Adrenal gland (tissue), 12 donors: ENCODE measurements around the gene CGNL1. TPM values are rescaled to one million over a fixed set of nuclear protein-coding genes. Genes with fewer than 3 reads are reported as not detected.

Experiments
- DNase-seq, 7 donors: peaks; one replicate each; pipeline ENCODE4 v3.0.0-alpha.2; 2019 to 2020
- H3K27ac ChIP-seq, 5 donors: fragments of 200-600 bp; sonication (generic) in 4 of 5; 1 replicate in 3 of 5; 2 replicates in 2 of 5; pipeline versions ENCODE4 v1.5.1 to v1.8.0; 2016 to 2020; ENCODE audit warnings: mild to moderate bottlenecking in 1 of 5
- H3K27me3 ChIP-seq: fragments of 200-600 bp; 2 replicates; pipeline ENCODE4 v1.8.0; 2021
- H3K36me3 ChIP-seq, 2 donors: fragments of 200-600 bp; replicated peaks in 1 of 2; 1 replicate in 1 of 2; 2 replicates in 1 of 2; pipeline versions ENCODE4 v1.5.1 to v1.8.0; 2018 to 2022
- H3K4me1 ChIP-seq, 2 donors: fragments of 200-600 bp; replicated peaks in 1 of 2; 1 replicate in 1 of 2; 2 replicates in 1 of 2; pipeline versions ENCODE4 v1.5.1 to v1.8.0; 2018 to 2021
- H3K4me3 ChIP-seq, 4 donors: fragments of 200-600 bp; sonication (generic) in 3 of 4; one replicate each; pipeline ENCODE4 v1.5.1; 2016 to 2018
- H3K9me3 ChIP-seq, 3 donors: fragments of 200-600 bp; sonication (generic) in 1 of 3; replicated peaks in 1 of 3; 1 replicate in 2 of 3; 2 replicates in 1 of 3; pipeline versions ENCODE4 v1.5.1 to v1.8.0; 2016 to 2021
- CTCF ChIP-seq, 6 experiments: fragments of 450-650 bp in 4 of 6; fragments of 200-600 bp in 2 of 6; sonication (generic) in 1 of 6; IDR thresholded peaks; 1 replicate in 5 of 6; 2 replicates in 1 of 6; pipeline versions ENCODE4 v1.5.1 to v1.8.0; 2016 to 2021; ENCODE audit warnings: antibody characterized with exemption in 6 of 6, mild to moderate bottlenecking in 2 of 6, moderate library complexity in 1 of 6
- POLR2A ChIP-seq, 2 donors: fragments of 450-650 bp; IDR thresholded peaks; one replicate each; pipeline ENCODE4 v1.6.1; 2017; ENCODE audit warnings: antibody characterized with exemption in 2 of 2, mild to moderate bottlenecking in 2 of 2, moderate library complexity in 1 of 2
- WGBS, 4 donors: extraction: QIAGEN DNeasy Blood & Tissue Kit in 2 of 4; methylation state at CpG; one replicate each; pipeline versions ENCODE4 v1.1.5 to v1.1.7; 2013 to 2017; 5-methylcytosine and 5-hydroxymethylcytosine counted together
- intact Hi-C, 2 donors: fragments of 100-400 bp; cut with DNase I; formaldehyde crosslinking; loops; one replicate each; pipeline versions ENCODE4 v1.14.1 to v1.15.0; 2022 to 2023
- polyA plus RNA-seq, 3 donors: library from polyadenylated mRNA; stranded (reverse); fragments of 200-250 nt in 2 of 3; fragments of 350-450 nt in 1 of 3; fragmentation: Illumina TruSeq in 1 of 3; extraction: RNeasy Lipid Tissue Mini Kit (QIAGEN cat#74804) in 1 of 3; gene quantifications; one replicate each; pipeline ENCODE4 v1.2.3, GENCODE V29; 2013 to 2014
- total RNA-seq, 9 donors: library from RNA; depleted of rRNA in 4 of 9; stranded (reverse); fragments of >200 nt in 4 of 9; fragments of 120-200 nt in 1 of 9; fragmentation: NEBNext Ultra II Directional in 1 of 9; extraction: Animal tissue kit (Norgen Biotek cat#: 25700) in 1 of 9; gene quantifications; one replicate each; pipeline versions ENCODE4 v1.1.0 to v1.2.4, GENCODE V29; 2013 to 2023
- donor health status: healthy with polysubstance abuse.
- donor health status: Bipolar disorder and iron deficiency.
- donor health status: DM: yes; HTN: yes; CAD: no.
- donor health status: DM: no; HTN: no; CAD: no.
- donor health status: DM: no; HTN: no; CAD: no.
- donor health status: DM: yes; HTN: yes; CAD: no.

The CGNL1 gene
- total and polyA plus RNA-seq, 12 donors: 5.2 to 49.5 (median 22.0) TPM

- WGBS, 4 donors: 18 to 22% (median 19%) methylated on average over 9 of the region's 9 CpGs
- H3K4me3 ChIP-seq: no peak overlapping the region
- no peaks in the 10 kb centered on the region for H3K27me3 ChIP-seq
These were observed 184.9 kb downstream of the CGNL1 start for GRCh38 chr15:57561041-57561711.

GRCh38 chr15:57562196-57562769 lies 186.0 kb downstream of the CGNL1 start:
- intact Hi-C loops: loop anchor here in 1 of 2 donors (5.0 kb wide), 1 partner anchor 50 kb away; no protein-coding TSS in a partner anchor
- H3K9me3 ChIP-seq: no peaks in the 10 kb centered on the region
- no peaks in the 10 kb centered on the region for H3K27me3 ChIP-seq
- no peaks in the 10 kb centered on the region for H3K36me3 ChIP-seq
- DNase-seq: peak in 6 of 7 donors; percentile 27 to 86 (median 59)
- TF ChIP-seq POLR2A (IDR thresholded peaks at IDR 0.05) (no peak), CTCF (IDR thresholded peaks at IDR 0.05) (no peak)
- H3K4me3 ChIP-seq: no peak overlapping the region
- H3K27ac ChIP-seq: peak overlapping the region; percentile 61 to 88 (median 83)
- peaks cover 3 to 27% of the 10 kb centered on the region in 2 donors for H3K4me1 ChIP-seq
- WGBS, 4 donors: 57 to 64% (median 61%) methylated on average over 11 of the region's 11 CpGs

More at GRCh38 chr15:57561041-57561711, 184.9 kb downstream of the CGNL1 start:
- intact Hi-C loops: loop anchor here in 1 of 2 donors (5.0 kb wide), 1 partner anchor 51 kb away; no protein-coding TSS in a partner anchor
- H3K27ac ChIP-seq: peak overlapping the region; percentile 61 to 88 (median 83)
- TF ChIP-seq POLR2A (IDR thresholded peaks at IDR 0.05) (peak in 1 of 2 donors; percentile 61), CTCF (IDR thresholded peaks at IDR 0.05) (peak; percentile 93 to 96 (median 94))
- H3K9me3 ChIP-seq: no peaks in the 10 kb centered on the region
- DNase-seq: peak; percentile 87 to 94 (median 90)
- H3K4me1 ChIP-seq: peaks cover 3 to 24% of the 10 kb centered on the region in 2 donors
- H3K36me3 ChIP-seq: no peaks in the 10 kb centered on the region

DNA sequence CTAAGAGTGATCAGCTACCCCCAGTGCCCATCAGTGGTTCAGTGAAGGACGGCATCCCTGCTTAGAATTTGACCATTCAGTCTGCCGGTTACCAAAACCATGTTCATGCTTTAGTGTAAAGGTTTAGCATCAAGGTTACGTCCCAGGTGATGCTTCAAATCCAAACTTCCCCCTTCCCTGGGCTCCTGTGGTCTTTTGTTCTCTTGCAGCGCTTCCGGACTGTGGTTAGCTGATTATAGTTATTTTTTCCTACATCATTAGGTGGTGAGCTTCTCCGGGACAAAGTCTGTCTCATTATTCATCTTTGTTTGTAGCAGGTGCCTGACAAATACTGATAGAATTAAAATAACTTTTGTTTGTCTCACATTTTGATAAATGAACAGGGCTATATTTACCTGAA lies 187.1 kb downstream of the CGNL1 start:
- no peak for TF ChIP-seq CTCF (IDR thresholded peaks at IDR 0.05)
- TF ChIP-seq POLR2A (IDR thresholded peaks at IDR 0.05): no peak
- intact Hi-C loops: loop anchor here in 1 of 2 donors (5.0 kb wide), 1 partner anchor 49 kb away; no protein-coding TSS in a partner anchor
- WGBS, 4 donors: 76 to 92% (median 86%) methylated on average over 6 of the region's 6 CpGs
- DNase-seq: no peak
- H3K4me1 ChIP-seq: peaks cover 3 to 27% of the 10 kb centered on the region in 2 donors
- H3K27ac ChIP-seq: no peak overlapping the region
- no peaks in the 10 kb centered on the region for H3K27me3 ChIP-seq
- H3K36me3 ChIP-seq: no peaks in the 10 kb centered on the region
- H3K9me3 ChIP-seq: no peaks in the 10 kb centered on the region
- H3K4me3 ChIP-seq: no peak overlapping the region

GRCh38 chr15:57565311-57565710 lies 189.0 kb downstream of the CGNL1 start:
- Histone ChIP-seq H3K9me3 (no peaks in the 10 kb centered on the region), H3K27ac (no peak overlapping the region), H3K27me3 (no peaks in the 10 kb centered on the region), H3K4me1 (peaks cover 3 to 21% of the 10 kb centered on the region in 2 donors), H3K4me3 (no peak overlapping the region), H3K36me3 (no peaks in the 10 kb centered on the region)
- intact Hi-C loops: no loop called here
- no peak for TF ChIP-seq CTCF (IDR thresholded peaks at IDR 0.05)
- no peak for TF ChIP-seq POLR2A (IDR thresholded peaks at IDR 0.05)
- WGBS, 4 donors: 53 to 72% (median 66%) methylated on average over 10 of the region's 10 CpGs
- no peak for DNase-seq
